ENCODE measurements around the gene PLOD2.

PLOD2 gene

DNA sequence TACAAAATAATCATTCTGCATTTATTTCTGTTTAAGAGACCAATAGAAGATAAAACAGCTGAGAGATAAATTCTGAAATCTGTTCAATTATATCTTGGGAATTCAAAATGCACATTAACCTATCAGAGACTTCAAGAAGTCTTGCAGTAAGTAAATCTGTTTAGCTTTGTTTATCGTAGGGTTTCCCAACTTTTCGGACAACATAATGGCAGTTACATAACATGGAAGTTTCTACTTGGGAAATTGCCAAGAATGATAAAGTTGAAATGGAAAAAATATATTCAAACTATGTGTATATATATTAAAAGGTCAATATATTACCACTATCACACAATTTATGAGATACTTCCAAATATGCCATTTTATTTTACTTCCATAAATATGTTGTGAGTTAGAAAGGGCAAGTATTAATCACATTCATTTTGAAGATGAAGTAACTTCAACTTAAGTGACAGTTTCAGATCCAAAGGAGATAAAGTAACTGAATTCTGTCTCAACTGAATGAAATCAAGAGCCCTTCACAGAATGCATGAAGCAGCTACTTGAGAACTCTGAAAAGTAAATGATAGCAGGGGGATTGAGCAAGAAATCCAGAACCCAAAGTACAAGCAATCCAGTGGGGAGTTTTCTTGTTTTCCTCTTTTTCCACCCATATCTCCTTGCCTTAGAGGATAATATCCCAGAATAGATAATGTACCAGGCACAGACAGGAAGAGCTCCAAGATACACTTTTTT, 108.8 kb downstream of the PLOD2 start:
- TF ChIP-seq PAX5 (IDR thresholded peaks at IDR 0.05; ENCODE audit: insufficient read depth, low read length, severe bottlenecking) = no peak
- TF ChIP-seq TAF1 (IDR thresholded peaks at IDR 0.05; ENCODE audit: low read depth, low read length) = no peak
- TF ChIP-seq POLR2A (IDR thresholded peaks at IDR 0.05; ENCODE audit: low read depth, low read length) = no peak
- TF ChIP-seq POU2F2 (IDR thresholded peaks at IDR 0.05; ENCODE audit: low read depth, low read length) = no peak
- no peak for TF ChIP-seq SPI1 (IDR thresholded peaks at IDR 0.05; ENCODE audit: low read depth, low read length)
- TF ChIP-seq POLR2AphosphoS5 (IDR thresholded peaks at IDR 0.05; ENCODE audit: low read depth, low read length) = no peak
- no peak for FAIRE-seq
- no peak for DNase-seq (ENCODE audit: insufficient read length, low spot score)

GRCh38 chr3:146050691-146051090, 110.3 kb downstream of the PLOD2 start:
- no peak for TF ChIP-seq TAF1 (IDR thresholded peaks at IDR 0.05; ENCODE audit: low read depth, low read length)
- DNase-seq (ENCODE audit: insufficient read length, low spot score) (no peak), FAIRE-seq (no peak)

DNA sequence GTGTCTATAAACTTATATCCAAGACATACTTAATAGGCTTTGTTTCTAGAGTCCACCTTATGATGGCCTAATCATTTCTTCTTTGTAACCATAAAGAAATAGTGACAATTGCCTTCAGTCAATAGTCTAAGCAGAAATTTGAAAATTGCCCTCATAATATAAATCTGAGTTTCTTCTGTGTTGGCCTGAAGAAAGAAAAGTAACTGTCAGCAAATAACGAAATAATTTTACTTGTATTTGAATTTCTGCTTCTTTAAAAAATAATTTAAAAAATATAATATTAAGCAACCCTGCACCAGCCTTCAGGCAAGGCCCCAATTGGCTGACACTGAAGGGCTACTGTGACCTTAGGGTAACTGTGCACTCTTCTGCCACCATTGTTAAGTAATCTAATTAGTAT, 113.5 kb downstream of the PLOD2 start:
- no peak for TF ChIP-seq TAF1 (IDR thresholded peaks at IDR 0.05; ENCODE audit: low read depth, low read length)
- TF ChIP-seq POLR2A (IDR thresholded peaks at IDR 0.05; ENCODE audit: low read depth, low read length) = no peak
- TF ChIP-seq SPI1 (IDR thresholded peaks at IDR 0.05; ENCODE audit: low read depth, low read length) = no peak
- TF ChIP-seq PAX5 (IDR thresholded peaks at IDR 0.05; ENCODE audit: insufficient read depth, low read length, severe bottlenecking) = no peak
- TF ChIP-seq POU2F2 (IDR thresholded peaks at IDR 0.05; ENCODE audit: low read depth, low read length) = no peak
- TF ChIP-seq POLR2AphosphoS5 (IDR thresholded peaks at IDR 0.05; ENCODE audit: low read depth, low read length) = no peak
- FAIRE-seq (no peak), DNase-seq (ENCODE audit: insufficient read length, low spot score) (no peak)

- TF ChIP-seq POLR2AphosphoS5 (IDR thresholded peaks at IDR 0.05; ENCODE audit: low read depth, low read length) (no peak), POU2F2 (IDR thresholded peaks at IDR 0.05; ENCODE audit: low read depth, low read length) (no peak), TAF1 (IDR thresholded peaks at IDR 0.05; ENCODE audit: low read depth, low read length) (no peak), PAX5 (IDR thresholded peaks at IDR 0.05; ENCODE audit: insufficient read depth, low read length, severe bottlenecking) (no peak), POLR2A (IDR thresholded peaks at IDR 0.05; ENCODE audit: low read depth, low read length) (no peak), SPI1 (IDR thresholded peaks at IDR 0.05; ENCODE audit: low read depth, low read length) (no peak)
- FAIRE-seq (no peak), DNase-seq (ENCODE audit: insufficient read length, low spot score) (no peak)
These were observed 116.9 kb downstream of the PLOD2 start for GRCh38 chr3:146044046-146044445.

DNA sequence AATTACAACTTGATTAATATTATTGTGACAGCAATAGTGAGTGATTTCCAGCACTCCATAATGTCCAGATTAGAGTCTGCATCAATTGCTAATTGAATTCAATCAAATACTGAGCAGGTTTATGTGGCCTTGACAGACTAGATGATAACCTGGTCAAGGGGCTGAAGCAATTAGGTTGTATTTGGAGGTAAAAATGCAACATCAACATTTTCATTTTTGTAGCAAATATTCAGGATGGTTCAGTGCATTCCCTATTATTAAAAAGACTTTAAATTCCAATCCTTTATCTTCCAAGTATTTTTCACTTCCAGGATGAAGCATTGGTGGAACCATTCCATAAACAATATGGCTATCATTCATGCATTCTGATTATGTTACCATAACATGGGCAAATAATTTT, 120.4 kb downstream of the PLOD2 start:
- no peak for DNase-seq (ENCODE audit: insufficient read length, low spot score)
- TF ChIP-seq SPI1 (IDR thresholded peaks at IDR 0.05; ENCODE audit: low read depth, low read length) (no peak), PAX5 (IDR thresholded peaks at IDR 0.05; ENCODE audit: insufficient read depth, low read length, severe bottlenecking) (no peak), TAF1 (IDR thresholded peaks at IDR 0.05; ENCODE audit: low read depth, low read length) (no peak), POU2F2 (IDR thresholded peaks at IDR 0.05; ENCODE audit: low read depth, low read length) (no peak), POLR2A (IDR thresholded peaks at IDR 0.05; ENCODE audit: low read depth, low read length) (no peak), POLR2AphosphoS5 (IDR thresholded peaks at IDR 0.05; ENCODE audit: low read depth, low read length) (no peak)
- FAIRE-seq = no peak

DNA sequence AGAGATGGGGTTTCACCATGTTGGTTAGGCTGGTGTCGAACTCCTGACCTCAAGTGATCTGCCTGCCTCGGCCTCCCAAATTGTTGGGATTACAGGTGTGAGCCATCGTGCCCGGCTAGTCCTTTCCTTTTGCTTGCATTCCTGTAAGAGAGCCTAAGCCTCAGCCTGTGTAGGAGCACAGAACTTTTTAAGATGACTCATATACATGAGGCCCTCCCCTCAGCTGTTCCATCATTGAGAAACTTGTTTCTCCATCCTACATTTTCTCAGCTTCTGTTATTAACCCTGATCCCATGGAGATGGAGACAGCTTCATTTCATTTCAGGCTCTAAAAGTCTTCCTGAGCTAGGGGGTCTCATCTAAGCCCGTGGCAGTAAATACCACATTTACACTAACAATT, 123.3 kb downstream of the PLOD2 start:
- DNase-seq (ENCODE audit: insufficient read length, low spot score) (no peak), FAIRE-seq (no peak)
- no peak for TF ChIP-seq PAX5 (IDR thresholded peaks at IDR 0.05; ENCODE audit: insufficient read depth, low read length, severe bottlenecking)
- no peak for TF ChIP-seq POLR2A (IDR thresholded peaks at IDR 0.05; ENCODE audit: low read depth, low read length)
- TF ChIP-seq POLR2AphosphoS5 (IDR thresholded peaks at IDR 0.05; ENCODE audit: low read depth, low read length) = no peak
- no peak for TF ChIP-seq POU2F2 (IDR thresholded peaks at IDR 0.05; ENCODE audit: low read depth, low read length)
- TF ChIP-seq SPI1 (IDR thresholded peaks at IDR 0.05; ENCODE audit: low read depth, low read length) = no peak
- TF ChIP-seq TAF1 (IDR thresholded peaks at IDR 0.05; ENCODE audit: low read depth, low read length) = no peak

DNA sequence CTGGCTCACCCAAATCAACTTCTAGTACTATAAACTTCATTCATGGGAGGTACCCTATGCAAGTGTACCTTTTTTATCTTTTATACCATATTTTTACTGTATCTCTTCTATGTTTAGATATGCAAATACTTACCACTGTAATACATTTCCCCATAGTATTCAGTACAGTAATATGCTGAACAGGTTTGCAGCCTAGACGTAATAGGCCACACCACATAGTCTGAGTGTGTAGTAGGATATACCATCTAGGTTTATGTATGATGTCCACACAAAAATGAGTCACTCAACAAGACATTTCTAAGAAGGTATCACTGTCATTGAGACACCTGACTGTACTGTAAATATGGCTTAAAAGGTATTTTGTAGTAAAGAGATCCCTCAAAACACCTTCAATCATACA, 124.7 kb downstream of the PLOD2 start:
- FAIRE-seq = no peak
- DNase-seq (ENCODE audit: insufficient read length, low spot score) = no peak
- no peak for TF ChIP-seq PAX5 (IDR thresholded peaks at IDR 0.05; ENCODE audit: insufficient read depth, low read length, severe bottlenecking)
- TF ChIP-seq POLR2A (IDR thresholded peaks at IDR 0.05; ENCODE audit: low read depth, low read length) = no peak
- no peak for TF ChIP-seq POLR2AphosphoS5 (IDR thresholded peaks at IDR 0.05; ENCODE audit: low read depth, low read length)
- no peak for TF ChIP-seq SPI1 (IDR thresholded peaks at IDR 0.05; ENCODE audit: low read depth, low read length)
- no peak for TF ChIP-seq TAF1 (IDR thresholded peaks at IDR 0.05; ENCODE audit: low read depth, low read length)
- TF ChIP-seq POU2F2 (IDR thresholded peaks at IDR 0.05; ENCODE audit: low read depth, low read length) = no peak

DNA sequence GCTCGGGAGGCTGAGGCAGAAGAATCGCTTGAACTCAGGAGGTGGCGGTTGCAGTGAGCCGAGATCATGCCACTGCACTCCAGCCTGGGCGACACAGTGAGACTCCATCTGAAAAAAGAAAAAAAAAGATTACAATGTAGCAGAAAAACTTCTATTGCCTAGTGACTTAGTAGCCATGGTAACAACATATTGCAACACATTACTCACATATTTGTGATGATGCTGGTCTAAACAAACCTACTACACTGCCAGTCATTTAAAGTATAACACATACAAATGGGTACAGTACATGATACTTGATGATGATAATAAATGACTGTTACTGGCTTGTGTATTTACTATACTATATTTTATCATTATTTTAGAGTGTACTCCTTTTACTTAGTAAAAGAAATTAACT, 125.6 kb downstream of the PLOD2 start:
- FAIRE-seq = no peak
- TF ChIP-seq POLR2A (IDR thresholded peaks at IDR 0.05; ENCODE audit: low read depth, low read length) (no peak), TAF1 (IDR thresholded peaks at IDR 0.05; ENCODE audit: low read depth, low read length) (no peak), POLR2AphosphoS5 (IDR thresholded peaks at IDR 0.05; ENCODE audit: low read depth, low read length) (no peak), SPI1 (IDR thresholded peaks at IDR 0.05; ENCODE audit: low read depth, low read length) (no peak), PAX5 (IDR thresholded peaks at IDR 0.05; ENCODE audit: insufficient read depth, low read length, severe bottlenecking) (no peak), POU2F2 (IDR thresholded peaks at IDR 0.05; ENCODE audit: low read depth, low read length) (no peak)
- no peak for DNase-seq (ENCODE audit: insufficient read length, low spot score)

DNA sequence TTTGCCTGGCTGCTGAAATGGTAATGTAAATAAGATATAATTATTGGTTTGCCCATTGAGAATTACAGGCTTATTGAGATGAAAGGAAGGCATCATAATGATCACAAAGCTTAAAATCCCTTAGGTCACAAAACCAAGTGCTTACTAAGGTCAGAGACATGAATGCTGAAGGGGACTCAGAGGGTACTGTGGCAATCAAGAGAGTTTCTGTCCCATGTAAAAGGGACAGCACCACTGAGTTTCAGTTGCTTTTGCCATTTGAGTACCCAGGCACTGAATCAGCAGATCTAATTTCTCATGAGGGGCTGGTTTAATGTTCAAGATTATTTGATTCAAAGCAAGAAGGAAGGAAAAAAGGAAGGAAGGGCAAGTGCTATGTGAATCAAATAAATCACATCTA, 127.0 kb downstream of the PLOD2 start:
- TF ChIP-seq POLR2AphosphoS5 (IDR thresholded peaks at IDR 0.05; ENCODE audit: low read depth, low read length) = no peak
- TF ChIP-seq PAX5 (IDR thresholded peaks at IDR 0.05; ENCODE audit: insufficient read depth, low read length, severe bottlenecking) = no peak
- no peak for FAIRE-seq
- DNase-seq (ENCODE audit: insufficient read length, low spot score) = no peak

GRCh38 chr3:146026547-146026946, 134.4 kb downstream of the PLOD2 start:
- TF ChIP-seq POLR2AphosphoS5 (IDR thresholded peaks at IDR 0.05; ENCODE audit: low read depth, low read length) = no peak
- TF ChIP-seq PAX5 (IDR thresholded peaks at IDR 0.05; ENCODE audit: insufficient read depth, low read length, severe bottlenecking) = no peak
- no peak for TF ChIP-seq TAF1 (IDR thresholded peaks at IDR 0.05; ENCODE audit: low read depth, low read length)
- TF ChIP-seq POLR2A (IDR thresholded peaks at IDR 0.05; ENCODE audit: low read depth, low read length) = no peak
- TF ChIP-seq POU2F2 (IDR thresholded peaks at IDR 0.05; ENCODE audit: low read depth, low read length) = no peak
- TF ChIP-seq SPI1 (IDR thresholded peaks at IDR 0.05; ENCODE audit: low read depth, low read length) = no peak
- no peak for DNase-seq (ENCODE audit: insufficient read length, low spot score)
- FAIRE-seq = no peak
